Gastroesophageal sphincter (tissue), 3 donors: ENCODE results near the gene DIP2C.

Experiments
- CTCF ChIP-seq, 4 experiments: fragments of 200-600 bp in 2 of 4; fragments of 450-650 bp in 2 of 4; sonication (generic) in 1 of 4; IDR thresholded peaks; one replicate each; pipeline ENCODE4 v1.5.1; 2017 to 2019; ENCODE audit warnings: antibody characterized with exemption in 4 of 4, mild to moderate bottlenecking in 2 of 4, moderate library complexity in 2 of 4
- EP300 ChIP-seq: sonication (generic); formaldehyde crosslinking; IDR thresholded peaks from one replicate; pipeline ENCODE4 v1.6.1; 2017; ENCODE audit warnings: antibody characterized with exemption, mild to moderate bottlenecking
- POLR2A ChIP-seq, 2 donors: fragments of 450-650 bp; IDR thresholded peaks; one replicate each; pipeline ENCODE4 v1.6.1; 2017; ENCODE audit warnings: antibody characterized with exemption in 2 of 2, mild to moderate bottlenecking in 2 of 2, moderate library complexity in 1 of 2
- POLR2AphosphoS5 ChIP-seq: sonication (generic); formaldehyde crosslinking; IDR thresholded peaks from one replicate; pipeline ENCODE4 v1.6.1; 2017; ENCODE audit warnings: antibody characterized with exemption

- TF ChIP-seq CTCF (IDR thresholded peaks at IDR 0.05) (no peak), POLR2AphosphoS5 (peak; percentile 56), POLR2A (IDR thresholded peaks at IDR 0.05) (no peak), EP300 (no peak)
Measured at GRCh38 chr10:650441-650851, 39.0 kb downstream of the DIP2C start.
